Heart left ventricle (tissue), 16 donors: ENCODE data around the gene NTSR2. TPM values are rescaled to one million over a fixed set of nuclear protein-coding genes. Genes with fewer than 3 reads are reported as not detected.

ENCODE experiments used
- ATAC-seq, 4 donors: fragments of 200-7000 bp; cut with Tn5 transposase; one replicate each; pipeline ENCODE4 v1.9.1; 2020 to 2022; ENCODE audit warnings: moderate library complexity in 4 of 4, mild to moderate bottlenecking in 3 of 4, moderate number of reproducible peaks in 1 of 4
- DNase-seq, 5 donors: peaks; one replicate each; pipeline ENCODE4 v3.0.0-alpha.2; 2020
- H3K27ac ChIP-seq, 12 donors: fragments of 200-600 bp; sonication (generic) in 4 of 12; one replicate each; pipeline versions ENCODE4 v1.5.0 to v1.8.0; 2016 to 2022; ENCODE audit warnings: mild to moderate bottlenecking in 2 of 12
- H3K27me3 ChIP-seq, 9 donors: fragments of 200-600 bp; sonication (generic) in 2 of 9; one replicate each; pipeline versions ENCODE4 v1.5.1 to v1.8.0; 2016 to 2022; ENCODE audit warnings: mild to moderate bottlenecking in 3 of 9
- H3K36me3 ChIP-seq, 9 donors: fragments of 200-600 bp; sonication (generic) in 2 of 9; one replicate each; pipeline versions ENCODE4 v1.5.0 to v1.8.0; 2018 to 2022; ENCODE audit warnings: mild to moderate bottlenecking in 2 of 9
- H3K4me1 ChIP-seq, 12 donors: fragments of 200-600 bp; sonication (generic) in 4 of 12; one replicate each; pipeline versions ENCODE4 v1.5.0 to v1.8.0; 2016 to 2022; ENCODE audit warnings: mild to moderate bottlenecking in 3 of 12
- H3K4me3 ChIP-seq, 12 donors: fragments of 200-600 bp; sonication (generic) in 4 of 12; one replicate each; pipeline versions ENCODE4 v1.5.0 to v1.8.0; 2017 to 2022; ENCODE audit warnings: mild to moderate bottlenecking in 9 of 12, moderate library complexity in 4 of 12
- H3K9me3 ChIP-seq, 12 donors: fragments of 200-600 bp; sonication (generic) in 4 of 12; one replicate each; pipeline versions ENCODE4 v1.5.0 to v1.8.0; 2016 to 2022; ENCODE audit warnings: mild to moderate bottlenecking in 1 of 12
- POLR2A ChIP-seq, 2 donors: fragments of 450-650 bp; IDR thresholded peaks; one replicate each; pipeline ENCODE4 v1.6.1; 2017; ENCODE audit warnings: antibody characterized with exemption in 2 of 2, mild to moderate bottlenecking in 2 of 2, moderate library complexity in 2 of 2
- WGBS, 4 donors: extraction: QIAGEN DNeasy Blood & Tissue Kit in 2 of 4; methylation state at CpG; one replicate each; pipeline versions ENCODE4 v1.1.5 to v1.1.7; 2013 to 2018; 5-methylcytosine and 5-hydroxymethylcytosine counted together
- intact Hi-C, 10 donors: fragments of 100-400 bp; cut with DNase I; formaldehyde crosslinking; loops; one replicate each; pipeline versions ENCODE4 v1.11.1 to v1.14.2; 2022
- polyA plus RNA-seq, 2 donors: library from polyadenylated mRNA; stranded (reverse); fragments of 200-250 nt; gene quantifications; one replicate each; pipeline ENCODE4 v1.2.3, GENCODE V29; 2013
- total RNA-seq, 9 donors: library from RNA; depleted of rRNA in 2 of 9; stranded (reverse); fragments of >200 nt in 2 of 9; fragmentation: NEBNext Ultra II Directional in 3 of 9; extraction: Animal tissue kit (Norgen Biotek cat#: 25700) in 3 of 9; gene quantifications; one replicate each; pipeline versions ENCODE4 v1.1.0 to v1.2.4, GENCODE V29; 2016 to 2023
- TF ChIP-seq, protein P1 (sequence below), 12 donors: fragments of 200-600 bp; sonication (generic) in 4 of 12; IDR thresholded peaks; one replicate each; pipeline versions ENCODE4 v1.5.0 to v1.8.0; 2018 to 2022; ENCODE audit warnings: antibody characterized with exemption in 12 of 12, mild to moderate bottlenecking in 5 of 12
- donor health status: ischemic (EF 13 %, LVEDD 7.1; RV severe dilation, severe dysfunction).
- donor health status: healthy with polysubstance abuse.
- donor health status: DM: no; HTN: yes; CAD: no.
- donor health status: DM: no; HTN: no; CAD: no.
- donor health status: ischemic (EF 25% LVEDD 6.9; RV normal size, moderate dysfunction).
- donor health status: ischemic (EF 25% LVEDD 5.7; RV mildly dilated, moderate dysfunction).
- donor health status: healthy.
- donor health status: DM: yes; HTN: yes; CAD: no.
- donor health status: ischemic (EF 35%, LVEDD 5.7; RV mildly dilated, moderate dysfunction).
- donor health status: nonischemic (EF 11% LVEDD 7.7; RV severe dilation, severe dysfunction).
- donor health status: DM: yes; HTN: yes; CAD: no.
- donor health status: PGD.
- donor health status: ischemic (EF 29% LVEDD 5.4; RV normal size, mild dysfunction).
- donor health status: nonischemic (EF 23%, LVEDD 6.1; RV moderate dilation, normal function).

NTSR2 gene
- total and polyA plus RNA-seq, 11 donors = 0.04 to 0.16 TPM; not detected in 9

DNA sequence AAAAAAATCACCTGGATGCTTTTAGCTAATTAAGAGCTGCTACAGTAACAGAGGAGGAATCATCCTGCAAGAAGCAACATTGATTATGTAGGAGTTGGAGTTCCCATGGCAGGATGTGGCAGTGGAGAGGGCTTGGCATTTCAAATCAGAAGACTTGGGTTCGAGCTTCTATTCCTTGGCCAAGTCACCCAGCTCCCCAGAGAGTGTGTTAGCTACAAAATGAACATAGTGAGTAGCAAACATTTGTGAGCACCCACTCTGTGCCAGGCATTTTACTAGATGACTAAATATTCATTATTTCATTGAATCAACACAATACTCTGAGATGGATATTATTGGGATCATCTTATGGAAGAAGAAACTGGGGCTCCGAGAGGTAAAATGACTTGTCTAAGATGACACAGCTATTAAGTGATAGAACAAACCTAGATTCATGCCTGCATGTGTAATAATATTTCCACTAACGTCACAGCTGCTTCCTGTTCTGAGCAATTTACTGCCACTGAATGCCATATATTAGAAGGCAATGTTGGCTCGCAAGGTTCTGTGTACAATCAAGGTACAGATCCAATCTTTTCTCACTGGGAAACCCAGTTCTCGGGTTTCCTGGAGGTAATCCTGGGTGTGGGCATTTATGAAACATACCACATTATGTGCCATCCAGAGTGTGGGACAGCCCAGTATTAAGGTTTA, 18.0 kb downstream of the NTSR2 start:
- no peak overlapping the region for H3K4me3 ChIP-seq
- H3K36me3 ChIP-seq = no peaks in the 10 kb centered on the region
- 67 to 78% (median 76%) methylated on average over 5 of the region's 5 CpGs for WGBS, 4 donors
- H3K27me3 ChIP-seq = no peaks in the 10 kb centered on the region
- ATAC-seq = no peak
- H3K4me1 ChIP-seq = peaks cover 0 to 9% (median 0%) of the 10 kb centered on the region in 12 donors
- H3K27ac ChIP-seq = no peak overlapping the region
- no peaks in the 10 kb centered on the region for H3K9me3 ChIP-seq
- no peak for DNase-seq
- no peak for TF ChIP-seq POLR2A (IDR thresholded peaks at IDR 0.05)
- TF ChIP-seq, protein P1, sequence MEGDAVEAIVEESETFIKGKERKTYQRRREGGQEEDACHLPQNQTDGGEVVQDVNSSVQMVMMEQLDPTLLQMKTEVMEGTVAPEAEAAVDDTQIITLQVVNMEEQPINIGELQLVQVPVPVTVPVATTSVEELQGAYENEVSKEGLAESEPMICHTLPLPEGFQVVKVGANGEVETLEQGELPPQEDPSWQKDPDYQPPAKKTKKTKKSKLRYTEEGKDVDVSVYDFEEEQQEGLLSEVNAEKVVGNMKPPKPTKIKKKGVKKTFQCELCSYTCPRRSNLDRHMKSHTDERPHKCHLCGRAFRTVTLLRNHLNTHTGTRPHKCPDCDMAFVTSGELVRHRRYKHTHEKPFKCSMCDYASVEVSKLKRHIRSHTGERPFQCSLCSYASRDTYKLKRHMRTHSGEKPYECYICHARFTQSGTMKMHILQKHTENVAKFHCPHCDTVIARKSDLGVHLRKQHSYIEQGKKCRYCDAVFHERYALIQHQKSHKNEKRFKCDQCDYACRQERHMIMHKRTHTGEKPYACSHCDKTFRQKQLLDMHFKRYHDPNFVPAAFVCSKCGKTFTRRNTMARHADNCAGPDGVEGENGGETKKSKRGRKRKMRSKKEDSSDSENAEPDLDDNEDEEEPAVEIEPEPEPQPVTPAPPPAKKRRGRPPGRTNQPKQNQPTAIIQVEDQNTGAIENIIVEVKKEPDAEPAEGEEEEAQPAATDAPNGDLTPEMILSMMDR (IDR thresholded peaks at IDR 0.05) = no peak
- intact Hi-C loops = no loop called here

DNA sequence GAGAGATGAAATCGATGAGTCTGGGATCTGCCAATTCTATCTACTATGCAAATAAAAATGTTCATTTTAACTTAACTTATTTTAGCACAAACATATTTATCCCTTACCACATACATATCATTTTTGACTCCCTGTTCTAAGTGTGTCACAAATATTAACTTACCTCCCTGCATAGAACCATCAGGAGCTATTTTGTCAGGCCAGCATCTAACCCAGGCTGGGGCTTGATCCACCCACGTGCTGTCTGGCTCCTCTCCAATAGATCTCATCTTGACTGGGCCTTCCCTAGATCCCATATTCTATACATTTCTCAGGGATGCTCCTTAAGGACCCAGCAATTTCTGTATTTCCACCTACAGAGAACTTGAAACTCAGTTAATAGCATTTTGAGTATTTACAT, 20.9 kb downstream of the NTSR2 start:
- intact Hi-C loops = no loop called here
- Histone ChIP-seq H3K36me3 (no peaks in the 10 kb centered on the region), H3K27me3 (no peaks in the 10 kb centered on the region), H3K9me3 (no peaks in the 10 kb centered on the region), H3K4me3 (no peak overlapping the region), H3K4me1 (peaks cover 0 to 9% (median 0%) of the 10 kb centered on the region in 12 donors), H3K27ac (no peak overlapping the region)
- DNase-seq (no peak), ATAC-seq (no peak)
- no peak for TF ChIP-seq POLR2A (IDR thresholded peaks at IDR 0.05)
- TF ChIP-seq, protein P1 (IDR thresholded peaks at IDR 0.05) = no peak
- 53 to 71% (median 61%) methylated on average over 2 of the region's 2 CpGs for WGBS, 4 donors

DNA sequence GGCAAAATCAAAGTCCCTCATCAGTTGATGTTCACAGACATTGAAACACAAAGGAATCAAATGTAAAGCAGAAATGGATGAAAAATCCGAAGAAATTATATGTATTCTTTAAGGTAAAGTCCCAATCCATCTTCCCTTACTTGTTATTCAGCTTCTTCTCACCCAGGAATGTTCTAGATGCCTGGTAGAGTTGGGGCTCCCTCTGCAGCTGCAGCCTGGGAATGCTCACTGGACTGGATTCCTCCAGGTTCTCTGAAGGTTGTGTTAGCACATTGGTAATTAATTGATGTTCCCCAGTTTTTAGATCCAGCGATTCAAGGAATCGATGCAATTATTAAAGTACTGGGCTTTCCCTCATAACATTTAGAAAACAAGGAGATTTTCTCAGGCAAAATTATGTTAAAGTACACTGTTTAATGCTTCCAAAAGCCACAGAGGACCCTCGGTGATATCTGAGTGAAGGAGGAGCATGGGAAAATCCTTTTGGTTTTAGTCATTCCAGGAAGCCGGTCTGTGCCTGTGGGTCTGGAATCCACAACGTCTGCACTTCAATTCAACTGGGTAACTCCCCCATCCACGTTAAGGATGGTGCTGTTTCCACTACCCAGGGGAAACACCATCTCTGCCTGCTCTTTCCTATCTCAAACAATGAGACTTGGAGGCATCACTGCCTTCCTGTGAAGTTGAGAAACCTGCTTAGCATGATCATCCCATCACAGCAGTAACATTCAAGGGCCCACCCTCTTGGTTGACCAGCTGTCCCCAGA, 22.0 kb downstream of the NTSR2 start:
- DNase-seq (no peak), ATAC-seq (no peak)
- TF ChIP-seq POLR2A (IDR thresholded peaks at IDR 0.05) = no peak
- TF ChIP-seq, protein P1 (IDR thresholded peaks at IDR 0.05) = peak in 3 of 12 donors; percentile 9 to 28 (median 24)
- H3K4me1 ChIP-seq = peaks cover 0 to 7% (median 0%) of the 10 kb centered on the region in 12 donors
- 65 to 70% (median 68%) methylated on average over 7 of the region's 7 CpGs for WGBS, 4 donors
- H3K9me3 ChIP-seq = no peaks in the 10 kb centered on the region
- no peak overlapping the region for H3K27ac ChIP-seq
- peaks cover 0 to 3% (median 0%) of the 10 kb centered on the region in 9 donors for H3K36me3 ChIP-seq
- no peak overlapping the region for H3K4me3 ChIP-seq
- no peaks in the 10 kb centered on the region for H3K27me3 ChIP-seq
- intact Hi-C loops = no loop called here

DNA sequence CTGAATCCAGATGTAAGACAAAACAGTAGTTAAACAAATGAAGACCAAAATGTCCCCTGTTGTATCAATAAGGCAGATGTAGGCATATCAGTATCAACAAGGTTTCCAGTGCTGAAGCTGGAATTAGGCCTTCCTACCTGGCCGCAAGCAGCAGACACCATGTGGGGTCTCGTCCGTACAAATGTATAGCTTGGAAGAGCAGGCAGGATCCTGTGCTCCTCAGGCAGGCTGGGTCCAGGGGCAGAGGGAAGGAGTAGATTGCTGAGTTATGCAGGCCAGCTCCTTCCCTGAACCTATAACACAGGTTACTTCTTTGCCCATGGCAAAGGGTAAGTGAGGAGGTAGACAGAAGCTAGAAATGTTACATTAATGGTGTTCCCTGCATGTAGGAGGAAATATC, 23.5 kb downstream of the NTSR2 start:
- H3K27ac ChIP-seq = no peak overlapping the region
- whole genome bisulfite sequencing, 4 donors = 87 to 98% (median 97%) methylated on average over 3 of the region's 3 CpGs
- DNase-seq (no peak), ATAC-seq (no peak)
- no peaks in the 10 kb centered on the region for H3K9me3 ChIP-seq
- no peaks in the 10 kb centered on the region for H3K27me3 ChIP-seq
- no peaks in the 10 kb centered on the region for H3K4me1 ChIP-seq
- H3K4me3 ChIP-seq = no peak overlapping the region
- TF ChIP-seq POLR2A (IDR thresholded peaks at IDR 0.05) = no peak
- TF ChIP-seq, protein P1 (IDR thresholded peaks at IDR 0.05) = no peak
- intact Hi-C loops = no loop called here
- peaks cover 0 to 3% (median 0%) of the 10 kb centered on the region in 9 donors for H3K36me3 ChIP-seq
